OCI-LY1 (cell line): Measurements from ENCODE around the gene NDUFA11.

ENCODE experiments used
- H2AFZ ChIP-seq: fragments of 200-600 bp; sonication (generic), shearing (Covaris generic); 2 replicates; pipeline ENCODE4 v1.6.0; 2014; ENCODE audit warnings: antibody characterized with exemption, mild to moderate bottlenecking, low read length
- H3F3A ChIP-seq: fragments of 200-600 bp; sonication (generic), shearing (Covaris generic); 2 replicates; pipeline ENCODE4 v1.6.0; 2014; ENCODE audit warnings: mild to moderate bottlenecking, antibody characterized with exemption, low read length, moderate library complexity; ENCODE audit not compliant: insufficient read depth
- H3K27ac ChIP-seq: fragments of 200-600 bp; sonication (generic); 2 replicates; pipeline ENCODE4 v1.5.1; 2014; ENCODE audit warnings: low read length, mixed run types, mild to moderate bottlenecking, low read depth; ENCODE audit not compliant: poor library complexity, severe bottlenecking
- H3K27me3 ChIP-seq: fragments of 200-600 bp; sonication (generic); 2 replicates; pipeline ENCODE4 v1.6.0; 2014; ENCODE audit warnings: antibody characterized with exemption, mild to moderate bottlenecking, low read length, moderate library complexity; ENCODE audit not compliant: insufficient read depth
- H3K36me3 ChIP-seq: fragments of 200-600 bp; sonication (generic); 2 replicates; pipeline ENCODE4 v1.6.1; 2014; ENCODE audit warnings: mild to moderate bottlenecking, antibody characterized with exemption, low read length, moderate library complexity, mixed read lengths; ENCODE audit not compliant: insufficient read depth
- H3K4me1 ChIP-seq: fragments of 200-600 bp; sonication (generic); 2 replicates; pipeline ENCODE4 v1.5.1; 2014; ENCODE audit warnings: mild to moderate bottlenecking, low read length, moderate library complexity; ENCODE audit not compliant: insufficient read depth, severe bottlenecking
- H3K4me2 ChIP-seq: fragments of 200-600 bp; sonication (generic), shearing (Covaris generic); 2 replicates; pipeline ENCODE4 v1.6.1; 2014; ENCODE audit warnings: low read length
- H3K4me3 ChIP-seq: fragments of 200-600 bp; sonication (generic); 2 replicates; pipeline ENCODE4 v1.5.1; 2014; ENCODE audit warnings: low read length, low read depth, mild to moderate bottlenecking, mixed read lengths; ENCODE audit not compliant: poor library complexity, severe bottlenecking
- H3K79me2 ChIP-seq: fragments of 200-600 bp; shearing (Covaris generic); 2 replicates; pipeline ENCODE4 v1.6.1; 2016; ENCODE audit warnings: mixed run types, low read length, mixed read lengths; ENCODE audit not compliant: insufficient read depth
- H3K9ac ChIP-seq: fragments of 200-600 bp; sonication (generic), shearing (Covaris generic); 2 replicates; pipeline ENCODE4 v1.6.1; 2014; ENCODE audit warnings: mild to moderate bottlenecking, low read length, mixed read lengths
- H3K9me2 ChIP-seq: fragments of 200-600 bp; sonication (generic), shearing (Covaris generic); 2 replicates; pipeline ENCODE4 v1.6.1; 2014; ENCODE audit warnings: low read depth, mild to moderate bottlenecking, low read length, mixed read lengths
- H3K9me3 ChIP-seq: fragments of 200-600 bp; shearing (Covaris generic); 2 replicates; pipeline ENCODE4 v1.6.1; 2014; ENCODE audit warnings: low read length, mixed read lengths
- H4K20me1 ChIP-seq: fragments of 200-600 bp; sonication (generic), shearing (Covaris generic); 2 replicates; pipeline ENCODE4 v1.6.0; 2016; ENCODE audit warnings: mild to moderate bottlenecking, low read length; ENCODE audit not compliant: insufficient read depth
- CTCF ChIP-seq: fragments of 200-600 bp; sonication (generic), shearing (Covaris generic); IDR thresholded peaks from 2 replicates; pipeline ENCODE4 v1.5.1; 2017; ENCODE audit warnings: mild to moderate bottlenecking, antibody characterized with exemption, low read length, moderate library complexity, mixed read lengths
- EZH2 ChIP-seq: fragments of 200-600 bp; sonication (generic), shearing (Covaris generic); IDR thresholded peaks from 2 replicates; pipeline ENCODE4 v1.8.0; 2017; ENCODE audit warnings: borderline replicate concordance, mixed run types, mild to moderate bottlenecking, antibody characterized with exemption, low read length, moderate library complexity, mixed read lengths

Gene NDUFA11

GRCh38 chr19:5905114-5905778 lies 1.7 kb upstream of the NDUFA11 start:
- no peaks in the 10 kb centered on the region for H3K9me3 ChIP-seq
- H3K4me2 ChIP-seq, result peak overlapping the region; percentile 77
- H4K20me1 ChIP-seq, result no peaks in the 10 kb centered on the region
- no peak overlapping the region for H3K27ac ChIP-seq
- no peaks in the 10 kb centered on the region for H3K27me3 ChIP-seq
- H3K9ac ChIP-seq, result peak overlapping the region; percentile 69
- H2AFZ ChIP-seq, result no peak overlapping the region
- H3K79me2 ChIP-seq, result peaks cover 23% of the 10 kb centered on the region
- TF ChIP-seq EZH2, result no peak
- TF ChIP-seq CTCF, result no peak
- H3K4me1 ChIP-seq, result peaks cover 18% of the 10 kb centered on the region
- H3K36me3 ChIP-seq, result peaks cover 13% of the 10 kb centered on the region
- H3F3A ChIP-seq, result no peaks in the 10 kb centered on the region
- peak overlapping the region; percentile 97 for H3K4me3 ChIP-seq
- no peaks in the 10 kb centered on the region for H3K9me2 ChIP-seq

- H4K20me1 ChIP-seq, result no peaks in the 10 kb centered on the region
- H3K4me1 ChIP-seq, result peaks cover 18% of the 10 kb centered on the region
- no peaks in the 10 kb centered on the region for H3F3A ChIP-seq
- TF ChIP-seq EZH2, result no peak
- TF ChIP-seq CTCF, result no peak
- H3K9ac ChIP-seq, result peak within 1 kb of the TSS; percentile 99
- H3K4me2 ChIP-seq, result peak within 1 kb of the TSS; percentile 88
- H3K36me3 ChIP-seq, result peaks cover 16% of the 10 kb centered on the region
- no peaks in the 10 kb centered on the region for H3K9me2 ChIP-seq
- peak within 1 kb of the TSS; percentile 82 for H3K27ac ChIP-seq
- H3K9me3 ChIP-seq, result no peaks in the 10 kb centered on the region
- H3K27me3 ChIP-seq, result no peaks in the 10 kb centered on the region
- H3K79me2 ChIP-seq, result peaks cover 30% of the 10 kb centered on the region
- H2AFZ ChIP-seq, result 0 out of 2 replicates have a peak within 1 kb of the TSS, but pooled peaks have one; percentile 31
- H3K4me3 ChIP-seq, result peak within 1 kb of the TSS; percentile 97
These were observed 943 bp upstream of the NDUFA11 start, which contains the start of gene VMAC for GRCh38 chr19:5904352-5905113. TSS of gene VMAC (plus strand) at chr19:5904872. CDS start at chr19:5904891, 19 bp downstream.

GRCh38 chr19:5903056-5903623 lies 450 bp downstream of the NDUFA11 start:
- Histone ChIP-seq H3K4me2 (peak overlapping the region; percentile 88), H3K36me3 (peaks cover 16% of the 10 kb centered on the region), H3K9me2 (no peaks in the 10 kb centered on the region), H4K20me1 (no peaks in the 10 kb centered on the region), H3K9me3 (no peaks in the 10 kb centered on the region), H3K27me3 (no peaks in the 10 kb centered on the region), H2AFZ (no peak overlapping the region), H3K79me2 (peaks cover 30% of the 10 kb centered on the region), H3K27ac (peak overlapping the region; percentile 82), H3K4me1 (peaks cover 18% of the 10 kb centered on the region), H3K9ac (peak overlapping the region; percentile 99), H3F3A (no peaks in the 10 kb centered on the region), H3K4me3 (peak overlapping the region; percentile 97)
- TF ChIP-seq CTCF, result no peak
- TF ChIP-seq EZH2, result no peak
